K562 (cell line): Measurements from ENCODE around the gene IFNGR1. TPM values are rescaled to one million over a fixed set of nuclear protein-coding genes. Genes with fewer than 3 reads are reported as not detected.

ENCODE experiments used
- ATAC-seq: fragments of 200-7000 bp; cut with Tn5 transposase; 3 replicates; pipeline ENCODE4 v1.9.1; 2020; ENCODE audit warnings: moderate library complexity
- BruUV-seq: library from RNA; stranded (reverse); fragments of 400-500 nt; replicated peaks from 2 replicates; lab custom pipeline; 2021; lab: Mats Ljungman, UMichigan
- CTCF ChIA-PET: fragments of 300-600 bp; formaldehyde crosslinking; extraction: SDS; loops from one replicate; lab custom pipeline; 2021; ENCODE audit warnings: low intra/inter-chr PET ratio; lab: Yijun Ruan, JAX
- POLR2A ChIA-PET: fragments of 300-600, 350-650 bp; sonication (Branson Sonifier 250); formaldehyde crosslinking; extraction: SDS; loops from one replicate; lab custom pipeline; 2021; ENCODE audit warnings: antibody characterized with exemption, inconsistent platforms; lab: Yijun Ruan, JAX
- DNase-seq, 4 experiments: peaks; one replicate each; pipeline versions ENCODE4 v3.0.0 to v3.0.0-alpha.2; 2011 to 2018; ENCODE audit warnings: low spot score in 3 of 4, mixed read lengths in 3 of 4; ENCODE audit errors: extremely low read depth in 1 of 4
- FAIRE-seq: peaks from 2 replicates; lab custom pipeline; 2011; peaks lifted over from hg19 to GRCh38; lab: Jason Lieb, UNC
- H2AFZ ChIP-seq: 2 replicates; pipeline ENCODE4 v1.6.0; 2011; ENCODE audit warnings: low read depth, low read length, control low read depth, inconsistent platforms
- H3K27ac ChIP-seq: fragments of 200-600 bp; 3 replicates; pipeline ENCODE4 v1.8.0; 2011; ENCODE audit warnings: low read depth, mild to moderate bottlenecking, control low read depth, inconsistent platforms, low read length, moderate library complexity, mixed read lengths; ENCODE audit errors: extremely low read depth
- H3K27me3 ChIP-seq, 2 experiments: fragments of 300-600 bp in 1 of 2; 2 replicates in 1 of 2; 3 replicates in 1 of 2; pipeline versions ENCODE4 v1.6.0 to v1.8.0; 2011; ENCODE audit warnings: inconsistent platforms in 2 of 2, low read length in 2 of 2, mild to moderate bottlenecking in 1 of 2, mixed read lengths in 1 of 2, moderate library complexity in 1 of 2; ENCODE audit not compliant: control insufficient read depth in 2 of 2, insufficient read depth in 2 of 2
- H3K36me3 ChIP-seq: fragments of 300-600 bp; 3 replicates; pipeline ENCODE4 v1.8.0; 2011; ENCODE audit warnings: mild to moderate bottlenecking, low read length, inconsistent platforms; ENCODE audit not compliant: control insufficient read depth, insufficient read depth
- H3K4me1 ChIP-seq, 2 experiments: fragments of 200-600 bp in 1 of 2; replicated peaks in 1 of 2; 2 replicates in 1 of 2; 3 replicates in 1 of 2; pipeline versions ENCODE4 v1.5.1 to v1.8.0; 2011; ENCODE audit warnings: inconsistent platforms in 2 of 2, low read length in 2 of 2, mild to moderate bottlenecking in 1 of 2, mixed read lengths in 1 of 2, moderate library complexity in 1 of 2; ENCODE audit not compliant: control insufficient read depth in 2 of 2, insufficient read depth in 2 of 2
- H3K4me2 ChIP-seq: 2 replicates; pipeline ENCODE4 v1.6.1; 2011; ENCODE audit warnings: low read length, control low read depth, inconsistent platforms, mixed read lengths; ENCODE audit not compliant: insufficient read depth
- H3K4me3 ChIP-seq: fragments of 200-600 bp; sonication (generic), shearing (Covaris generic); 2 replicates; pipeline ENCODE4 v1.5.1; 2016; ENCODE audit warnings: control low read depth, inconsistent platforms
- H3K79me2 ChIP-seq: fragments of 200-600 bp; 3 replicates; pipeline ENCODE4 v1.8.0; 2011; ENCODE audit warnings: low read length, inconsistent platforms; ENCODE audit not compliant: control insufficient read depth, insufficient read depth
- H3K9ac ChIP-seq, 2 experiments: 2 replicates each; pipeline versions ENCODE4 v1.6.0 to v1.6.1; 2011; ENCODE audit warnings: low read depth in 2 of 2, low read length in 2 of 2, control low read depth in 1 of 2, inconsistent platforms in 1 of 2, mild to moderate bottlenecking in 1 of 2, mixed read lengths in 1 of 2; ENCODE audit not compliant: insufficient read depth in 1 of 2
- H3K9me1 ChIP-seq: one replicate; pipeline ENCODE4 v1.6.0; 2011; ENCODE audit warnings: inconsistent platforms, mild to moderate bottlenecking, low read length, moderate library complexity; ENCODE audit not compliant: control insufficient read depth, insufficient read depth
- H3K9me3 ChIP-seq: replicated peaks from 2 replicates; pipeline ENCODE4 v1.5.1; 2011; ENCODE audit warnings: low read depth, low read length, inconsistent platforms; ENCODE audit not compliant: control insufficient read depth, insufficient read depth
- H4K20me1 ChIP-seq: replicated peaks from 2 replicates; pipeline ENCODE4 v1.6.1; 2011; ENCODE audit warnings: low read length, inconsistent platforms, mixed read lengths; ENCODE audit not compliant: control insufficient read depth, insufficient read depth
- BCLAF1 ChIP-seq, 2 experiments: fragments of 450-650 bp in 1 of 2; IDR thresholded peaks; 2 replicates each; pipeline ENCODE4 v1.6.1; 2011 to 2017; ENCODE audit warnings: low read depth in 2 of 2, antibody characterized with exemption in 1 of 2, borderline replicate concordance in 1 of 2, low read length in 1 of 2, mild to moderate bottlenecking in 1 of 2, mixed read lengths in 1 of 2; ENCODE audit not compliant: control insufficient read depth in 1 of 2
- CBFB ChIP-seq: sonication (generic); formaldehyde crosslinking; IDR thresholded peaks from 2 replicates; pipeline ENCODE4 v1.4.0; 2020; ENCODE audit warnings: mild to moderate bottlenecking, missing genetic modification reagents
- ETV6 ChIP-seq, 3 experiments: fragments of 150-350 bp in 1 of 3; sonication (generic) in 1 of 3; formaldehyde crosslinking in 1 of 3; IDR thresholded peaks; 2 replicates each; pipeline versions ENCODE4 v1.6.1 to v1.8.0; 2014 to 2022; ENCODE audit warnings: borderline replicate concordance in 2 of 3, low read depth in 2 of 3, antibody characterized with exemption in 1 of 3, low read length in 1 of 3, mild to moderate bottlenecking in 1 of 3, missing genetic modification reagents in 1 of 3
- JUND ChIP-seq, 2 experiments: IDR thresholded peaks; 2 replicates in 1 of 2; 3 replicates in 1 of 2; pipeline ENCODE4 v1.6.1; 2011; ENCODE audit warnings: borderline replicate concordance in 2 of 2, low read depth in 2 of 2, low read length in 2 of 2, improper control_type of control experiment in 1 of 2, missing biosample characterization in 1 of 2, missing genetic modification characterization in 1 of 2, missing genetic modification reagents in 1 of 2
- PURB ChIP-seq: sonication (generic); formaldehyde crosslinking; IDR thresholded peaks from 2 replicates; pipeline ENCODE4 v1.9.0; 2021; ENCODE audit warnings: low read depth, mild to moderate bottlenecking, missing genetic modification reagents
- RBM25 ChIP-seq: fragments of 200-400 bp; formaldehyde crosslinking; IDR thresholded peaks from 2 replicates; pipeline ENCODE4 v1.6.1; 2018; ENCODE audit warnings: low read length, low read depth, moderate library complexity; ENCODE audit not compliant: severe bottlenecking
- ZNF12 ChIP-seq: sonication (generic); formaldehyde crosslinking; IDR thresholded peaks from 2 replicates; pipeline ENCODE4 v1.4.0; 2020; ENCODE audit warnings: mild to moderate bottlenecking, missing genetic modification reagents
- ZNF407 ChIP-seq: fragments of 450-650 bp; IDR thresholded peaks from 2 replicates; pipeline ENCODE4 v1.6.1; 2016; ENCODE audit warnings: low read depth
- ZNF408 ChIP-seq: fragments of 250-450 bp; sonication (Bioruptor Pico); IDR thresholded peaks from 2 replicates; pipeline ENCODE4 v1.4.0; 2020; ENCODE audit warnings: low read depth, mild to moderate bottlenecking, moderate library complexity
- ZNF507 ChIP-seq: conservative IDR thresholded peaks from 2 replicates; pipeline ENCODE4 v1.6.1; 2017; ENCODE audit warnings: missing genetic modification characterization, missing compliant biosample characterization
- WGBS: fragments of 100-300 bp; shearing (Covaris generic); methylation state at CpG from one replicate; pipeline ENCODE4 v1.1.6; 2016; ENCODE audit warnings: low coverage, mixed read lengths; ENCODE audit not compliant: insufficient coverage; ENCODE audit errors: missing lambda C conversion rate; 5-methylcytosine and 5-hydroxymethylcytosine counted together
- in situ Hi-C: fragments of 300-500 bp; cut with MboI; formaldehyde crosslinking; loops from 4 replicates; pipeline ENCODE4 v1.15.0; 2018; ENCODE audit warnings: inconsistent platforms, mixed read lengths
- intact Hi-C: fragments of 100-400 bp; cut with micrococcal nuclease; formaldehyde crosslinking; loops from 2 replicates; pipeline ENCODE4 v1.14.2; 2022
- polyA plus RNA-seq, 8 experiments: library from polyadenylated mRNA; depleted of rRNA in 4 of 8; stranded (reverse) in 5 of 8; unstranded in 3 of 8; fragments of >200 nt; fragmentation: Nextera tagmentation in 2 of 8; fragmentation: Illumina TruSeq in 1 of 8; extraction: Ambion mirVana in 2 of 8; extraction: Trizol in 1 of 8; gene quantifications; 2 replicates each; pipeline versions ENCODE4 v1.2.1 to v1.2.3, GENCODE V29; 2011 to 2014; ENCODE audit warnings: inconsistent platforms in 1 of 8, missing spikeins in 1 of 8
- total RNA-seq, 7 experiments: library from RNA; depleted of rRNA in 6 of 7; stranded (reverse); fragments of >200 nt in 6 of 7; fragmentation: Illumina TruSeq in 2 of 7; extraction: Trizol in 2 of 7; gene quantifications; 2 replicates each; pipeline versions ENCODE4 v1.2.1 to v1.2.3, GENCODE V29; 2011 to 2021; ENCODE audit warnings: low replicate concordance in 1 of 7

The IFNGR1 gene
- total and polyA plus RNA-seq, 9 of the 15 experiments (the other 6 are each of a cell fraction or from before 2014, with no cell fraction given): 14.7 to 47.0 (median 26.7) TPM

- ATAC-seq: no peak
- intact Hi-C loops (loop anchor here (2.0 kb wide), 1 partner anchor 157 kb away; no protein-coding TSS in a partner anchor), in situ Hi-C loops (no loop called here)
- WGBS: 12% methylated on average over 4 of the region's 4 CpGs
- no peak overlapping the region for H3K9ac ChIP-seq
- no peaks in the 10 kb centered on the region for H3K27me3 ChIP-seq
- peaks cover 0 to 22% of the 10 kb centered on the region in 2 experiments; a peak in 3 of 5 replicates for H3K4me1 ChIP-seq
- no peak overlapping the region; the same call in 1 of the 2 replicates for H3K4me2 ChIP-seq
- H4K20me1 ChIP-seq: no peaks in the 10 kb centered on the region
- H2AFZ ChIP-seq: peak overlapping the region; percentile 28
- ChIA-PET CTCF (no interaction called here), POLR2A (no interaction called here)
- BruUV-seq: no TSS peak
- H3K79me2 ChIP-seq: no peaks in the 10 kb centered on the region
- H3K36me3 ChIP-seq: no peaks in the 10 kb centered on the region
- DNase-seq: peak in 2 of 4 experiments; percentile 36 to 63
- no peak for FAIRE-seq
- H3K9me1 ChIP-seq: no peaks in the 10 kb centered on the region
- no peak overlapping the region for H3K4me3 ChIP-seq
- no peak overlapping the region for H3K27ac ChIP-seq
- no peaks in the 10 kb centered on the region for H3K9me3 ChIP-seq
- no peak for TF ChIP-seq ZNF12 (CRISPR knock-in tag)
- TF ChIP-seq ETV6 (IDR thresholded peaks at IDR 0.05; ENCODE audit: borderline replicate concordance in 1 of 2, low read depth in 2 of 2, low read length in 1 of 2): no peak
- TF ChIP-seq ETV6 (CRISPR knock-in tag; IDR thresholded peaks at IDR 0.05; ENCODE audit: borderline replicate concordance): no peak
- TF ChIP-seq RBM25: no peak
- no peak for TF ChIP-seq BCLAF1 (IDR thresholded peaks at IDR 0.05; ENCODE audit: borderline replicate concordance in 1 of 2, control insufficient read depth in 1 of 2, low read depth in 2 of 2, low read length in 1 of 2)
- no peak for TF ChIP-seq PURB
- no peak for TF ChIP-seq ZNF408
- no peak for TF ChIP-seq ZNF407
- TF ChIP-seq CBFB (CRISPR knock-in tag): no peak
- TF ChIP-seq ZNF507: no peak
- TF ChIP-seq JUND (IDR thresholded peaks at IDR 0.05; ENCODE audit: borderline replicate concordance, low read depth, low read length): no peak
- TF ChIP-seq JUND (tag; IDR thresholded peaks at IDR 0.05; ENCODE audit: borderline replicate concordance, low read depth, low read length): no peak
Measured at GRCh38 chr6:137157601-137158000, 61.6 kb downstream of the IFNGR1 start.
